NT2/D1 (cell line): ENCODE data around the gene DNAJC11.

Source experiments
- SUZ12 ChIP-seq: IDR thresholded peaks from 2 replicates; pipeline ENCODE4 v1.6.1; 2011; ENCODE audit not compliant: insufficient read length, insufficient read depth; ENCODE audit errors: extremely low read depth
- YY1 ChIP-seq: IDR thresholded peaks from 2 replicates; pipeline ENCODE4 v1.6.1; 2011; ENCODE audit not compliant: insufficient read length, insufficient read depth

GRCh38 chr1:6628971-6629479 is 72.6 kb downstream of the DNAJC11 start:
- TF ChIP-seq YY1 = no peak
- TF ChIP-seq SUZ12 = no peak
